Kidney glomerular epithelial cell (primary cell): ENCODE data around the gene LCMT2.
"Not testable (repeated sequence)": the region's sequence is repeated elsewhere in the genome, so short reads cannot be mapped to it uniquely, and the experiment has no call there.

Experiments
- DNase-seq: peaks from one replicate; lab custom pipeline; 2025; lab: John Stamatoyannopoulos, UW

The LCMT2 gene

GRCh38 chr15:43314171-43314570, 16.2 kb downstream of the LCMT2 start:
- no peak for DNase-seq

GRCh38 chr15:43312378-43312777, 18.0 kb downstream of the LCMT2 start:
- DNase-seq = no peak

DNA sequence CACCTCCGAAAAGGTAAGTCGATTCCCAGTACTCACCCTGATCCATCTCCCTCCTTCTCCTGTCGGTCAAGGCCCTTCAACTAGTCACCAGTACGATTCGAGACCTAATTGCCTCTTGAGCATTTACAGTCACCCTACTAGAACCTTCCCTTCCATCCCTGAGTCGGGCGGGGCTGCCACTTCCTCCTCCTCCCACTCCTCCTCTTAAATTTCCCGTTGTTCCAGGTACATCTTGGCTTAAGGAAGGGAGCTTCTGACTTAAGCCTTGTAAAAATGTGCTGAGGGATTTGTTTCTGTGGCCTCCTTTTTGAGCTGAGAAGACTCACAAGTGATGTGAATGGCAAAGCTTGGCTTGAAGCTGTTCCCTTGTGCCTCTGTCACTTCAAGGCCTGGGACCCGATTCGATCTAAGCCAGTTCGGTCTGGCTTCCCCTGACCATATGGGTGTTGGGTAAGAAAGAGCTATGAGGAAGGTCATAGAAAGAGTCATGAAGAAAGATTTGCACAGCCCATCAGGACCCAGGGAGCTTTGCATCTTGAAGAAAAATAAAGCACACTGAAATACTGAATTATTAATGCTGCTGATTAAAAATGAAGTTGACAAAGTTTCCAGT, 28.1 kb downstream of the LCMT2 start, which contains the start of gene TGM7:
TSS of gene TGM7 (minus strand) at position 51 of the 613 bp plus-strand sequence.
- DNase-seq = no peak

DNA sequence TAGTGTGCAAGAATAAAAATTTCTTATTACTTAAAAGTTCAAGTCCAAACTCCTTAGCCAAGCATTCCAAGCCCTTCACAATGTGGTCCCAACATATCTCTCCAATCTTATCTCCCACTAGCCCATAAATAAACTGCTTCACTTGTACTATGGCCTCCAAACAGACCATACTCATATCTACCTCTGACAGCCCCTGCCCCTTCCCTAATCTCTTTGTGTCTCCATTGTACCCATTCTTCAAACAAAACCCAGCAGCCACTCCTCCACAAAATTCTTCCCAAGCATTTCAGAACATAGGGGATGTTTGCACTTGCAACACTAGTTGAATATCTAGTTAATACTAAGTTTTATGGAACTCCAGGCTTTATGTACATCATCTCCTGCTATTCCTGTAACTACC, 30.5 kb downstream of the LCMT2 start:
- DNase-seq = no peak

DNA sequence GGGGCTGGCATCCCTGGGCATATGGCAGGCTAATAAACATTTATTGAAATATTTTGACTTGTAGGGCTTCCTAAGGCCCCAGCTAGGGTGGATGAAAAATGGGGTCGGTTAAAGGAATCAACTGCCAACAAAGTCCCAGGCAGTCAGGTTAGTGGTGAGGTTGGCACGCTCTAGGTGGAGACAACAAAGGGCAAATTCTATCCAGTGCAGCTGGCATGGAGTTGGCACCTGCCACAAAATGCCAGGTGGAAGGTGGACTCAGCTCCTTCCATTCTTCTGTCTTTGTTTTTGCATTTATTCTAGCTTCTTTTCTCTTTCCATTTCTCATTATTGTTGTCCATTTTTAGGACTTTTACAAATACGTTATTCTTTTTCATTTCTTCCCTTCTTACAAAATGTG, 31.0 kb downstream of the LCMT2 start:
- no peak for DNase-seq

DNA sequence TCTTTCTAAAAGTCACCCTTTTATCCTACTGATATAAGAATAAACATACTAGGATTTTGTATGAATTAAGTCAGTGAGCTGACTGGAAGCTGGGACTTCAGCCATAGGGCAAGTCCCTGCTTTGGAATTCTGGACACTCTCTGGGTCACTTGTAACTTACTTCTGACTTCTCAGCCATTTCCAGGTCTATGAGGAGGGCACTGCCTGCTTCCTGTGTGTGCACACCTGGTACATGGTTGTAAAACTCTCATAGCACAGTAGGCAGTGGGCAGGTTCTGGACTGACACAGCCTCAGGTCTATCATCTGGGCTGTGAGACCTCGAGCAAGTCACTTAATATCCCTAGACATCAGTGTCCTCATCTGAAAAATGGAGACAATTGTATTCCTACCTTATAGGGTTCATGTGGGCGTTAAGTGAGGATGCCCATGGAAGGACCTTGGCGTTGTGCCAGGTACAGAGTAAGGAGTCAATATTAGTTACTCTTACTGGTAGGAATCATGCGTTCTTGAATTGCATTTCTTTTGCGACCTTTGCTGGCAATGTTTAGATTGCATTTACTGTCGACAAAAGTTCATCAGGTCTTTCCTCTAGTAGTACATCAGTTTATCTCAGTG, 36.2 kb downstream of the LCMT2 start:
- DNase-seq = no peak

DNA sequence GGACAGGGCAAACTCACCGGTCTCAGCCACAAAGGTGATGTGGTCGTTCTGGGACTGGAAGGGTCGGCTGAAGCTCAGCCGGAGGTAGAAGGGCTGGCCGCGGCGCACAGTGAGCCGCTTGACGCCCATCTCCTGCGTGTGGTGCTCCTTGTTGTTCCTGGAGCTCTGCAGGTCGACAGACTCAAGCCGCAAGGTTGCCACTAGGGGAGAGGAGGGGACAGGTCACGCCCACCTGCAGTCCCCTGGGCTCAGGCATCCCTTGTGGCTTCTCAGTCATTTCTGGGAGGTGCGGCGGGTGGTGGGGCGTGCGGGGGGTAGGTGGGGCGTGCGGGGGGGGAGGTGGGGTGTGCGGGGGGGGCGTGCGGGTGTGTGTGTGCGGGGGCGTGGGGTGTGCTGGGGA, 36.9 kb downstream of the LCMT2 start:
- DNase-seq = no peak

DNA sequence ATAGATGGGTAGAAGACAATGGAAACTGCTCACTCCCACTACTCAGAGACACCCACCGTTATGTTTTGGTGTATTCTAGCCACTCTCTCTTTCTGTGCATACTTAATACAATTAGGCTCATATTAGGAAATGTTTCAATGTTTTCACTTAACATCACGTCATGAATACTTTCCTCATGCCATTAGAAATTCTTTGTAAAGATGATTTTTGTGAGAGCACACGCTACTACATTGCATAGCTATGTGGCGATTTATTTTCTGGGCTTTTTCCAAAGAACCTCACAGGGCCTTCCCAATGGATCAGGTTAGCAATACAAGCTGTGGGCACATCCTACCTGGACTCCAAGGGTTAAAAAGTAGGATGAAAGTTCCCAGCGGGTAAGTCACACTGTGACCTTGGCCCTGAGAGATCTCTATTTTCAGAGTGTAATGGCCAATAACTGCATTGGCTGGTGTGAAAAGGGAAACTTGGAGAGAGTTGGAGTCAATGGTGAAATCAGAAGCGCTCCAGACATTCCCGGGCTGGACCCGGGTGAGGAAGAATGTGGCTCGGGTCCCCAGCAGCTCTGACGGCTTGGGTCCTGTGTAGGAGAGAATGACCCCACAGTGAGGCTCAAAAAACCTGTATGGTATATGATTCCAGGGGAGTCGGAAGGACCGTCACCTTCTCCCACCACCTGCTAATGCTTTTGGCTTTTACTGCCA, 37.8 kb downstream of the LCMT2 start:
- DNase-seq = no peak

DNA sequence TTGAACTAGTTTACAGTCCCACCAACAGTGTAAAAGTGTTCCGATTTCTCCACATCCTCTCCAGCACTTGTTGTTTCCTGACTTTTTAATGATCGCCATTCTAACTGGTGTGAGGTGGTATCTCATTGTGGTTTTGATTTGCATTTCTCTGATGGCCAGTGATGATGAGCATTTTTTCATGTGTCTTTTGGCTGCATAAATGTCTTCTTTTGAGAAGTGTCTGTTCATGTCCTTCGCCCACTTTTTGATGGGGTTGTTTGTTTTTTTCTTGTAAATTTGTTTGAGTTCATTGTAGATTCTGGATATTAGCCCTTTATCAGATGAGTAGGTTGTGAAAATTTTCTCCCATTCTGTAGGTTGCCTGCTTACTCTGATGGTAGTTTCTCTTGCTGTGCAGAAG, 40.7 kb downstream of the LCMT2 start:
- DNase-seq = not testable (repeated sequence)

DNA sequence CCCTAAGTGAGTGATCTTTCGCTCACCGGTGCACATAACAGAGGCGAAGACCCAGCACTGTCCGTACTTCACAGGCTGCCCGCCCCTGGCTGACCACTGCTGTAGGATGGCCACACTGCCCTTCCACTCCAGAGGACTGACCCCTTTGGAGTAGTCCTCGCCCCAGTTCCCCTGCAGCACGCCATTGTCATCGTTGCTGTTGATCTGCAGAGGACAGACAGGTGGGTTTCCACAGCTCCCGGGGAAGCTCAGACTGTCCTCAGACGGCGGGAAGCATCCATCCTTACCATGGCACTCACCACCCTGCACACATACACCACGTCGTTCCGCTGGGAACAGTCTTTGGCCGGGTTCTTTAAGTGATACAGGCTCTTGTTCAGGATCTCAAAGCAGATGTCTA, 43.1 kb downstream of the LCMT2 start:
- DNase-seq = no peak

- DNase-seq = no peak
Observed at GRCh38 chr15:43286074-43286473, 44.3 kb downstream of the LCMT2 start.

DNA sequence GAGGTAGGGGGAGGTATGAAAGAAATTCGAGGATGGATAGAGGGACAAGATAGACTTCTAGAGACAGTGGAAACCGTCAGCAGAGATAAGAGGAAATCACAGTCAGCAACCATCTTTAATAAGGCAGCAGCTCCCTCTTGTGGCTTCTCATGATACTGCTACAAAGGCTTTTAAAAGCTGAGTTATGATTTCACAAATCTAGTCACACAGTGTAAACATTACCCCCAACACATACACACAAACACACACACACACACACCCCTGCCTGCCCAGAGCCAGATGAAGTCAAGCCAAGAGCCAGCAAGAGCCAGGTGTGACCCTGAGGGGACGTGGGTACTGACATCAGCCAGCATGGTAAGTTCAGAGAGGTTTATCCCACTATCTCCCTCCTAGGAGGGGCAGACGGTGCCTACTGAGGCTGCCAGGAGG, 44.8 kb downstream of the LCMT2 start:
- peak; percentile 82 for DNase-seq

DNA sequence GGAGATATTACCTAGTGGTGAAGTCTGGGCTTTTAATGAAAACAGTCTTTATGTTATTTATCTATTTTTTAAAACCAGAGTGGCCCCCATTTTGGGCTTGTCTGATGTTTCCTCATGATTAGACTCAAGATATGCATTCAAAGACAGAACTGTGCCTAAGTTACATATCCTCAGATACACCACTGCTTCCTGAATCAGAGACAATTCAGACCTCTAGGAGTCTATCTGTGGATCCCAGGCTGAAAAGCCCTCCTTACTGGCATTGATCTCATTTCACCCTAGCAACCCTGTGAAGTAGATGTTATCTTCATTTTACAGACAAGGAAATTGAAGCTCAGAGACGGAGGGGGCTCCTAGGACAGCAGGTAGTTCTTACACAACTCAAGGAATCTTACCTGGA, 46.8 kb downstream of the LCMT2 start:
- DNase-seq = no peak

DNA sequence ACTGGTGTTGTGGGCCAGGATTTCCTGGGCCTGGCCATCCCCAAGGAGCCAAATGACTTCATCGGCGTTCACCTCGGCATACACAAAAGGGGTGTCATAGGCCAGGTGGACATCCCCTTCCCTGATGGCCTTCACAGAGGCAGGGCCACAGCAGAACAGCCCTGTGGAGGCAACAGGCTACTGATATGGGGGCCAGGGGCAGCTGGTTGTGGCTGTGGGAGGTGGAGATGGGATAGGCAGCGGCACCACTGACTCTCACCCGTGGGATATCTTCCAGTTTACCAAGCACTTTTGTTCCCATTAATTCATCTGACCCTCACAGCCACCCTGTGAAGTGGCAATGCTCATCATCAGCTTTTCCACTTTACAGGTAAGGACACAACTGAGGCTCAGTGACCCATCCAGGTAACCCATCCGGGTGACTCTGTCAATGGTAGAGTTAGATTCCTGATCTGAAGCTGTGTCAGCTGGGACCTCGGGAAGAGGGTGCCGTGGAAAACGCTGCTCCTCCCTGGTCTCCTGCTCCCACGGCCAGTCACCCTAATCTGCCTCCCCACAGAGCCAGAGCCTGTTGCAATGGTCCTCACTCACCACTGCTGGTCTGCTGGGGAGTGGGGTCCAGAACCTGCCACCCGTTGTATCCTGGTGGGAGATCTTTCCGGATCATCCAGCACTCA, 48.3 kb downstream of the LCMT2 start:
- no peak for DNase-seq

DNA sequence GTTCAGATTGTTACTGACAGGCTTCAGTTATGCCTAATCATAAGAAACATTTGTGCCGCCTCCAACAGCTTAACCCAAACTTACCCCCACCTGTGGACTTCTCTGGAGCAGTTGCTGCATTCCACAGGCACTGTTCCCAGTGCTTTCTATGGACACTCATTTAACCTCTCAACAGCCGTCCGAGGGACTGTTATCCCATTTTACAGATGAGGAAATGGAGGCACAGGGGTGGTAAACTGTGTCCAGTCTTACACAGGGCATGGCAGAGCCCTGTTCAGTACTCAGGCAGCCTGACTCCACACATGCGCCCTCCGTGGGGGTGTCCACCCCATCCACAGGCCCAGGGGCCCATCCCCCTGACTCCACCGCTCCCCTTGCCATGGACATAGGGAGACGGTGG, 49.4 kb downstream of the LCMT2 start:
- DNase-seq = no peak

GRCh38 chr15:43279496-43279895, 50.9 kb downstream of the LCMT2 start:
- DNase-seq = no peak

- no peak for DNase-seq
Observed at GRCh38 chr15:43278869-43279268, 51.5 kb downstream of the LCMT2 start.

- DNase-seq = no peak
Observed at GRCh38 chr15:43277901-43278300, 52.5 kb downstream of the LCMT2 start.

DNA sequence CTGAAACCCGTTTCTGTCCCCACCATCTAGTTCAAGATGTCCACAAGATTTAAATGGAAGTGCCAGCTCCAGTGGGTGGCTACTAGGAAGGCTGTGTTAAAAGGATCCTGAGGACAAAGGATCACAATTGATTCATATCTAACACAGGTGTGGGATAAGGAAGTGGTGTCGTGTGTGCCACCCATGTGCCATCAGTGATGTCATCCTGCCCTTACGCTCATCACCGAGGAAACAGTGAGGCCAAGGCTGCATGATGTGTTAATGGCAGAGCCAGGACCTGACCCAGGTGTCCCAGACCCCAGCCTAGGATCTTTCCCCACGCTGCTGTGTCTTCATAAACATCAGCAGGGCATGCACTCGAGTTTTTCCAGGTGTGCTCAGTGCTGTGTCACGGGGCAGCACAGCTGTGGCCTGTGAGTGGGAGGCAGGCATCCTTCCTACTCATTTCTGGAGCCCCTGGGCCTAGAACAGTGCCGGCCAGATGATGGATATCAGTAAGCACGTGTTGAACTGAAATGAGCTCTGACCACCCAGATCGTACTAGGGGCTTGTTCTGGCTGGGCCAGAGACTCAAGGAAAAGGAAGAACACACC, 53.0 kb downstream of the LCMT2 start:
- no peak for DNase-seq

DNA sequence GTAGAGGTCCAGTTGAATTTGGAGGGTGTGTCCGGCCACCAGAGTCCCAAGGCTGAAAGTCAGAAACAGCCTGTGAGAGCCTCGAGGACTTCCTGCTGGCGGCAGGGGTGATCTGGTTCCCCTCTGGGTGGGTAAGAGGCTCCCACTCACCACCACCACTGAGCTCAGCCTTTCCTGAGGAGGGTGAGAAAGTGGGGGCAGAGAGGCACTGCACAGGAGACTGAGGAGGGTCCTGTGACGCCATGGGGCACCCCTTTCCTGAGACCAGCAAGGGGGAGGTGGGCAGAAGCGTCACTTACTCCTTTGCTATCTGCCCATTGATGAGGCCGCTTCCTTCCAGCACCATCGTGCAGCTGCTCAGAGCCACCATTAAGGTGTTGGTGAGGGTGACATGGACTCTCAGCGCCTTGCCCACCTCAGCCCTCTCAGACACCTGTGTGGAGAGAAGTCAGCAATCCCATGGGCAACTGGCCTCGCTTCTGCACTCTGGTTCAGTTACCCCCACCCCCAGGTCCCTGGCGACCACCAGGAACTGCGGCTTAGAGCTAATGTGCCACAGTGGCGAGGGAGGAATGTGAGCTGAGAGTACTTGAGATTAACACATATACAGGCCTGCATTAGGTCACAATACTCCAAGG, 53.7 kb downstream of the LCMT2 start:
- DNase-seq = no peak

DNA sequence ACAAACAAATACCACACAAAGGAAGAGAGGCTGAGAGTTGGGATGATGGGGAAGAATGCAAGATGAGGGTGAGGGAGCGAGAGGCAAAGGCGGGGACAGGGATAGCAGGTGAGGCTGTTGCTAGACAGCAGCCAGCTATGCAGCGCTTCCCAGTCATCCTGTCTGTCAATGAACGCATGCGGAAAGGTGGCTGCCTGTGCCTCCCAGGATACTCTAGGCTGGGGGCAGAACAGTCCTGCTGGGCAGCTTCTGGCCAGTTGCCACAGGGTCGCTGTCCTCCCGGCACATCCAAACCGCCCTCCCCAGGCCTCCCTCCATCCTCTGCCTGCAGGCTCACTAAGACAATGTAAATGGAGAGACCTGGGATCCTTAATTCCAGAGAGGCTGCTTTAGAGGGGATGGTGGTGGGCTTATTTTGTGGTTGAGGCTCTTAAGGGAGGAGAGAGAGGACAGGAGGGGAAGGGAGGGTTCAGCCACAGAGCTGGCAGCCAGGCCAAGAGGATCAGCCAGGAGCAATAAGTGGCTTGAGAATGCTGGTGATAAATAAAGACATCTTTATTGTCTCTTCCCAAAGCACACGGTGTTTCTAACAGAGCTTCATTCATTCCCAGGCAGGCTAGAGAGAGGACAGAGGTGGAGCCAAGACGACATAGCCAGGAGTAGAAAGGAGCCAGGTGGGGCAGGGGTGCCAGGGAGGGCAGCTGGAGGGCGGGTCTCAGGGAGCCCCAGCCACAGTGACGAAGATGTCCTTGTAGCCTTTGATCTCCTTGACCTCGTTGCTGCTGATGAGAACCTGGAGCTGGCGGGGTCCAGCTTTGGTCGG, 54.4 kb downstream of the LCMT2 start:
- DNase-seq = no peak
